Measurements from ENCODE around the gene ARHGAP26. TPM values are rescaled to one million over a fixed set of nuclear protein-coding genes. Genes with fewer than 3 reads are reported as not detected.

ARHGAP26 gene
- total and polyA plus RNA-seq, 2 donors (not counting 3 experiments of a cell fraction or from before 2014, with no cell fraction given): 3.1 to 16.2 TPM

- ChIA-PET CTCF (interaction anchor here (1.1 to 2.5 kb wide), 4 partner anchors 13 to 111 kb away, joined by 3 to 12 read pairs (median 5); partner anchors contain the start of gene ARHGAP26), POLR2A (no interaction called here)
- Histone ChIP-seq H3K27me3 (ENCODE audit: control insufficient read depth in 2 of 2, insufficient read depth in 2 of 2, low read length in 2 of 2) (no peaks in the 10 kb centered on the region), H3K9me1 (replicated peaks; ENCODE audit: control insufficient read depth, extremely low read depth, insufficient read depth, low read length) (no peaks in the 10 kb centered on the region), H3K4me3 (replicated peaks in 1 of 3; ENCODE audit: insufficient read depth in 1 of 3, low read depth in 1 of 3, low read length in 3 of 3) (no peak overlapping the region), H3K27ac (ENCODE audit: insufficient read depth, low read depth, low read length) (no peak overlapping the region), H3K36me3 (ENCODE audit: control insufficient read depth in 2 of 2, extremely low read depth in 1 of 2, insufficient read depth in 2 of 2, low read length in 2 of 2) (no peaks in the 10 kb centered on the region), H3K9ac (replicated peaks; ENCODE audit: extremely low read depth, insufficient read depth, low read length) (no peak overlapping the region), H2AFZ (ENCODE audit: low read depth, low read length) (no peak overlapping the region), H3K79me2 (ENCODE audit: control insufficient read depth, insufficient read depth, low read length) (no peaks in the 10 kb centered on the region), H3K4me1 (ENCODE audit: control insufficient read depth, extremely low read depth, insufficient read depth, low read length) (peaks cover 63% of the 10 kb centered on the region), H4K20me1 (replicated peaks; ENCODE audit: control insufficient read depth, extremely low read depth, insufficient read depth, low read length) (no peaks in the 10 kb centered on the region), H3K4me2 (ENCODE audit: insufficient read depth, low read length) (no peak overlapping the region), H3K9me3 (replicated peaks; ENCODE audit: control insufficient read depth, insufficient read depth, low read length) (no peaks in the 10 kb centered on the region)
- intact Hi-C loops (cut with micrococcal nuclease) (no loop called here), dilution Hi-C loops (cut with MboI; ENCODE audit: extremely low pct_ligation_motif_present, low sequenced_read_pairs) (no loop called here)
- DNase-seq (ENCODE audit: low read depth, low spot score) (no peak), FAIRE-seq (no peak)
- BruUV-seq (replicated peaks): no TSS peak
- TF ChIP-seq GATA2 (IDR thresholded peaks at IDR 0.05; ENCODE audit: insufficient read depth, insufficient read length, low read depth, low read length): no peak
- no peak for TF ChIP-seq EZH2 (IDR thresholded peaks at IDR 0.05; ENCODE audit: borderline replicate concordance, low read depth, low read length, severe bottlenecking)
Measured at GRCh38 chr5:142824391-142824790, 54.2 kb downstream of the ARHGAP26 start.

- no peaks in the 10 kb centered on the region for H3K36me3 ChIP-seq (ENCODE audit: control insufficient read depth in 2 of 2, extremely low read depth in 1 of 2, insufficient read depth in 2 of 2, low read length in 2 of 2)
- ChIA-PET CTCF (no interaction called here), POLR2A (no interaction called here)
- H2AFZ ChIP-seq (ENCODE audit: low read depth, low read length): no peak overlapping the region
- H3K4me2 ChIP-seq (ENCODE audit: insufficient read depth, low read length): no peak overlapping the region
- H3K27me3 ChIP-seq (ENCODE audit: control insufficient read depth in 2 of 2, insufficient read depth in 2 of 2, low read length in 2 of 2): no peaks in the 10 kb centered on the region
- H3K9me1 ChIP-seq (replicated peaks; ENCODE audit: control insufficient read depth, extremely low read depth, insufficient read depth, low read length): no peaks in the 10 kb centered on the region
- H3K27ac ChIP-seq (ENCODE audit: insufficient read depth, low read depth, low read length): no peak overlapping the region
- H3K4me1 ChIP-seq (ENCODE audit: control insufficient read depth, extremely low read depth, insufficient read depth, low read length): peaks cover 74% of the 10 kb centered on the region
- H3K9me3 ChIP-seq (replicated peaks; ENCODE audit: control insufficient read depth, insufficient read depth, low read length): no peaks in the 10 kb centered on the region
- H3K4me3 ChIP-seq (replicated peaks in 1 of 3; ENCODE audit: insufficient read depth in 1 of 3, low read depth in 1 of 3, low read length in 3 of 3): no peak overlapping the region
- DNase-seq (ENCODE audit: low read depth, low spot score): no peak
- H3K9ac ChIP-seq (replicated peaks; ENCODE audit: extremely low read depth, insufficient read depth, low read length): no peak overlapping the region
- BruUV-seq (replicated peaks): no TSS peak
- dilution Hi-C loops (cut with MboI; ENCODE audit: extremely low pct_ligation_motif_present, low sequenced_read_pairs): no loop called here
- H3K79me2 ChIP-seq (ENCODE audit: control insufficient read depth, insufficient read depth, low read length): no peaks in the 10 kb centered on the region
- no peaks in the 10 kb centered on the region for H4K20me1 ChIP-seq (replicated peaks; ENCODE audit: control insufficient read depth, extremely low read depth, insufficient read depth, low read length)
- intact Hi-C loops (cut with micrococcal nuclease): loop anchor here (2.0 kb wide), 2 partner anchors 15 to 55 kb away; partner anchors contain the start of gene ARHGAP26
- TF ChIP-seq POLR2AphosphoS5 (IDR thresholded peaks at IDR 0.05; ENCODE audit: insufficient read depth, low read depth, low read length) (no peak), JUN (IDR thresholded peaks at IDR 0.05; ENCODE audit: borderline replicate concordance, insufficient read depth, insufficient read length, low read depth) (no peak), POLR2A (IDR thresholded peaks at IDR 0.05; ENCODE audit: low read depth, low read length) (no peak), FOS (IDR thresholded peaks at IDR 0.05; ENCODE audit: borderline replicate concordance, insufficient read depth, low read length) (no peak), CTCF (IDR thresholded peaks at IDR 0.05; ENCODE audit: extremely low read depth in 1 of 2, insufficient read depth in 1 of 2, low read depth in 1 of 2, low read length in 2 of 2) (no peak), EZH2 (IDR thresholded peaks at IDR 0.05; ENCODE audit: borderline replicate concordance, low read depth, low read length, severe bottlenecking) (no peak), MYC (IDR thresholded peaks at IDR 0.05; ENCODE audit: low read depth, low read length) (no peak), GATA2 (IDR thresholded peaks at IDR 0.05; ENCODE audit: insufficient read depth, insufficient read length, low read depth, low read length) (no peak), MAX (IDR thresholded peaks at IDR 0.05; ENCODE audit: insufficient read depth, insufficient read length) (no peak)
- FAIRE-seq: peak; percentile 63
Measured at GRCh38 chr5:142825378-142826089, 55.4 kb downstream of the ARHGAP26 start.
